Stimulated activated CD8-positive, alpha-beta memory T cell treated with anti-CD3 and anti-CD28 coated beads, Interleukin-7, amount 100 ng/mL, for 48 hours (primary cell): ENCODE data around the gene DUSP2.

ENCODE experiments used
- DNase-seq, 2 donors: peaks; one replicate each; pipeline ENCODE4 v3.0.0-alpha.2; 2020; ENCODE audit warnings: low read depth in 1 of 2; ENCODE audit errors: extremely low read depth in 1 of 2

The DUSP2 gene

GRCh38 chr2:96135171-96135570 lies 10.1 kb downstream of the DUSP2 start:
- DNase-seq: no peak

GRCh38 chr2:96134421-96134820 lies 10.8 kb downstream of the DUSP2 start:
- DNase-seq: no peak

- no peak for DNase-seq
Measured at GRCh38 chr2:96131813-96132745, 13.2 kb downstream of the DUSP2 start.

- peak in 1 of 2 donors; percentile 56 for DNase-seq
Measured at GRCh38 chr2:96131152-96131812, 14.0 kb downstream of the DUSP2 start.

GRCh38 chr2:96130483-96130882 lies 14.8 kb downstream of the DUSP2 start:
- no peak for DNase-seq

- DNase-seq: no peak
Measured at GRCh38 chr2:96129528-96130120, 15.6 kb downstream of the DUSP2 start.

- DNase-seq: no peak
Measured at GRCh38 chr2:96128456-96128855, 16.8 kb downstream of the DUSP2 start.

GRCh38 chr2:96124406-96125265 lies 20.6 kb downstream of the DUSP2 start:
- DNase-seq: no peak

- DNase-seq: no peak
Measured at GRCh38 chr2:96123936-96124335, 21.3 kb downstream of the DUSP2 start.

- no peak for DNase-seq
Measured at GRCh38 chr2:96123290-96123689, 21.9 kb downstream of the DUSP2 start.

- no peak for DNase-seq
Measured at GRCh38 chr2:96122391-96122790, 22.8 kb downstream of the DUSP2 start.

- DNase-seq: no peak
Measured at GRCh38 chr2:96121414-96121813, 23.8 kb downstream of the DUSP2 start.

- DNase-seq: no peak
Measured at GRCh38 chr2:96120991-96121390, 24.2 kb downstream of the DUSP2 start.

GRCh38 chr2:96120091-96120720 lies 25.0 kb downstream of the DUSP2 start:
- no peak for DNase-seq

GRCh38 chr2:96119389-96119751 lies 25.9 kb downstream of the DUSP2 start:
- DNase-seq: no peak

GRCh38 chr2:96118698-96119388 lies 26.4 kb downstream of the DUSP2 start:
- no peak for DNase-seq

- DNase-seq: no peak
Measured at GRCh38 chr2:96117701-96118588, 27.3 kb downstream of the DUSP2 start.

GRCh38 chr2:96116879-96117533 lies 28.2 kb downstream of the DUSP2 start:
- peak in 1 of 2 donors; percentile 38 for DNase-seq
